OCI-LY1 (cell line): ENCODE results near the gene PUSL1.

Experiments used
- H2AFZ ChIP-seq: fragments of 200-600 bp; sonication (generic), shearing (Covaris generic); 2 replicates; pipeline ENCODE4 v1.6.0; 2014; ENCODE audit warnings: antibody characterized with exemption, mild to moderate bottlenecking, low read length
- H3F3A ChIP-seq: fragments of 200-600 bp; sonication (generic), shearing (Covaris generic); 2 replicates; pipeline ENCODE4 v1.6.0; 2014; ENCODE audit warnings: mild to moderate bottlenecking, antibody characterized with exemption, low read length, moderate library complexity; ENCODE audit not compliant: insufficient read depth
- H3K27ac ChIP-seq: fragments of 200-600 bp; sonication (generic); 2 replicates; pipeline ENCODE4 v1.5.1; 2014; ENCODE audit warnings: low read length, mixed run types, mild to moderate bottlenecking, low read depth; ENCODE audit not compliant: poor library complexity, severe bottlenecking
- H3K27me3 ChIP-seq: fragments of 200-600 bp; sonication (generic); 2 replicates; pipeline ENCODE4 v1.6.0; 2014; ENCODE audit warnings: antibody characterized with exemption, mild to moderate bottlenecking, low read length, moderate library complexity; ENCODE audit not compliant: insufficient read depth
- H3K36me3 ChIP-seq: fragments of 200-600 bp; sonication (generic); 2 replicates; pipeline ENCODE4 v1.6.1; 2014; ENCODE audit warnings: mild to moderate bottlenecking, antibody characterized with exemption, low read length, moderate library complexity, mixed read lengths; ENCODE audit not compliant: insufficient read depth
- H3K4me1 ChIP-seq: fragments of 200-600 bp; sonication (generic); 2 replicates; pipeline ENCODE4 v1.5.1; 2014; ENCODE audit warnings: mild to moderate bottlenecking, low read length, moderate library complexity; ENCODE audit not compliant: insufficient read depth, severe bottlenecking
- H3K4me2 ChIP-seq: fragments of 200-600 bp; sonication (generic), shearing (Covaris generic); 2 replicates; pipeline ENCODE4 v1.6.1; 2014; ENCODE audit warnings: low read length
- H3K4me3 ChIP-seq: fragments of 200-600 bp; sonication (generic); 2 replicates; pipeline ENCODE4 v1.5.1; 2014; ENCODE audit warnings: low read length, low read depth, mild to moderate bottlenecking, mixed read lengths; ENCODE audit not compliant: poor library complexity, severe bottlenecking
- H3K79me2 ChIP-seq: fragments of 200-600 bp; shearing (Covaris generic); 2 replicates; pipeline ENCODE4 v1.6.1; 2016; ENCODE audit warnings: mixed run types, low read length, mixed read lengths; ENCODE audit not compliant: insufficient read depth
- H3K9ac ChIP-seq: fragments of 200-600 bp; sonication (generic), shearing (Covaris generic); 2 replicates; pipeline ENCODE4 v1.6.1; 2014; ENCODE audit warnings: mild to moderate bottlenecking, low read length, mixed read lengths
- H3K9me2 ChIP-seq: fragments of 200-600 bp; sonication (generic), shearing (Covaris generic); 2 replicates; pipeline ENCODE4 v1.6.1; 2014; ENCODE audit warnings: low read depth, mild to moderate bottlenecking, low read length, mixed read lengths
- H3K9me3 ChIP-seq: fragments of 200-600 bp; shearing (Covaris generic); 2 replicates; pipeline ENCODE4 v1.6.1; 2014; ENCODE audit warnings: low read length, mixed read lengths
- H4K20me1 ChIP-seq: fragments of 200-600 bp; sonication (generic), shearing (Covaris generic); 2 replicates; pipeline ENCODE4 v1.6.0; 2016; ENCODE audit warnings: mild to moderate bottlenecking, low read length; ENCODE audit not compliant: insufficient read depth
- EZH2 ChIP-seq: fragments of 200-600 bp; sonication (generic), shearing (Covaris generic); IDR thresholded peaks from 2 replicates; pipeline ENCODE4 v1.8.0; 2017; ENCODE audit warnings: borderline replicate concordance, mixed run types, mild to moderate bottlenecking, antibody characterized with exemption, low read length, moderate library complexity, mixed read lengths
- TF ChIP-seq, protein P1 (sequence below): fragments of 200-600 bp; sonication (generic), shearing (Covaris generic); IDR thresholded peaks from 2 replicates; pipeline ENCODE4 v1.5.1; 2017; ENCODE audit warnings: mild to moderate bottlenecking, antibody characterized with exemption, low read length, moderate library complexity, mixed read lengths

PUSL1 gene

DNA sequence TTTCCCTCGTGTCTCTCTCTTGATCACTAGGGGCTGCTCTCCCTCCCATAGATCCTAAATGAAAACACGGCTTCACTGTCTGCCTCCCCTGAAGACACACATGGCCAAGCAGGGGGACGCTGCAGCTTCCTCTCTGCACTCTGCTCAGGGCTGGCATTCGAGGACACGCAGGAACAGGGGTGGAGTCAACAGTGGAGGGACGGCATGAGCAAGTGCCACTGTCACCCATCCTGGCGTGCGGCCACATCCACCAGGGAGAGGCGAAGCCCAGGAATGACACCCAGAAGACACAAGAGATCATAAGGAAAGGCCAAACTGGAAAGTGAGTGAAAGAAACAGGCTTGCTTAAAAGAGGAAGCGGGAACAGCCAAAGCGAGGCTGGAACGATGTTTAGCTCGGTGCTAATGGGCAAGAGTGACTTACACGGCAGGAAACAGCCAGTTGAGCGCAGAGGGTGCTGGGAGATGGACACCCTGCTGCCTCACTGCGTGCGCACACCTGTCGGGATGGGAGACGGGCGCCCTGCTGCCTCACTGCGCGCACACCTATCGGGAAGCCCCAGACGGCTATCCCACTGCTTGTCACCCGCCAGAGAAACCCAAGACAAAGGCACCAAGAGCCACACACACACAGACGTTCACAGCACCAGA lies 48.3 kb upstream of the PUSL1 start:
- no peaks in the 10 kb centered on the region for H3K9me3 ChIP-seq
- peaks cover 14% of the 10 kb centered on the region for H3K4me1 ChIP-seq
- TF ChIP-seq, protein P1, sequence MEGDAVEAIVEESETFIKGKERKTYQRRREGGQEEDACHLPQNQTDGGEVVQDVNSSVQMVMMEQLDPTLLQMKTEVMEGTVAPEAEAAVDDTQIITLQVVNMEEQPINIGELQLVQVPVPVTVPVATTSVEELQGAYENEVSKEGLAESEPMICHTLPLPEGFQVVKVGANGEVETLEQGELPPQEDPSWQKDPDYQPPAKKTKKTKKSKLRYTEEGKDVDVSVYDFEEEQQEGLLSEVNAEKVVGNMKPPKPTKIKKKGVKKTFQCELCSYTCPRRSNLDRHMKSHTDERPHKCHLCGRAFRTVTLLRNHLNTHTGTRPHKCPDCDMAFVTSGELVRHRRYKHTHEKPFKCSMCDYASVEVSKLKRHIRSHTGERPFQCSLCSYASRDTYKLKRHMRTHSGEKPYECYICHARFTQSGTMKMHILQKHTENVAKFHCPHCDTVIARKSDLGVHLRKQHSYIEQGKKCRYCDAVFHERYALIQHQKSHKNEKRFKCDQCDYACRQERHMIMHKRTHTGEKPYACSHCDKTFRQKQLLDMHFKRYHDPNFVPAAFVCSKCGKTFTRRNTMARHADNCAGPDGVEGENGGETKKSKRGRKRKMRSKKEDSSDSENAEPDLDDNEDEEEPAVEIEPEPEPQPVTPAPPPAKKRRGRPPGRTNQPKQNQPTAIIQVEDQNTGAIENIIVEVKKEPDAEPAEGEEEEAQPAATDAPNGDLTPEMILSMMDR: no peak
- no peak for TF ChIP-seq EZH2
- H3K9me2 ChIP-seq: no peaks in the 10 kb centered on the region
- peak overlapping the region; percentile 9; the same call in 1 of the 2 replicates for H3K9ac ChIP-seq
- H3F3A ChIP-seq: no peaks in the 10 kb centered on the region
- H3K27ac ChIP-seq: peak overlapping the region; percentile 70
- H3K4me3 ChIP-seq: no peak overlapping the region
- H3K27me3 ChIP-seq: no peaks in the 10 kb centered on the region
- peak overlapping the region; percentile 2; the same call in 1 of the 2 replicates for H3K4me2 ChIP-seq
- no peak overlapping the region for H2AFZ ChIP-seq
- H3K79me2 ChIP-seq: no peaks in the 10 kb centered on the region
- no peaks in the 10 kb centered on the region for H4K20me1 ChIP-seq
- H3K36me3 ChIP-seq: peaks cover 60% of the 10 kb centered on the region

DNA sequence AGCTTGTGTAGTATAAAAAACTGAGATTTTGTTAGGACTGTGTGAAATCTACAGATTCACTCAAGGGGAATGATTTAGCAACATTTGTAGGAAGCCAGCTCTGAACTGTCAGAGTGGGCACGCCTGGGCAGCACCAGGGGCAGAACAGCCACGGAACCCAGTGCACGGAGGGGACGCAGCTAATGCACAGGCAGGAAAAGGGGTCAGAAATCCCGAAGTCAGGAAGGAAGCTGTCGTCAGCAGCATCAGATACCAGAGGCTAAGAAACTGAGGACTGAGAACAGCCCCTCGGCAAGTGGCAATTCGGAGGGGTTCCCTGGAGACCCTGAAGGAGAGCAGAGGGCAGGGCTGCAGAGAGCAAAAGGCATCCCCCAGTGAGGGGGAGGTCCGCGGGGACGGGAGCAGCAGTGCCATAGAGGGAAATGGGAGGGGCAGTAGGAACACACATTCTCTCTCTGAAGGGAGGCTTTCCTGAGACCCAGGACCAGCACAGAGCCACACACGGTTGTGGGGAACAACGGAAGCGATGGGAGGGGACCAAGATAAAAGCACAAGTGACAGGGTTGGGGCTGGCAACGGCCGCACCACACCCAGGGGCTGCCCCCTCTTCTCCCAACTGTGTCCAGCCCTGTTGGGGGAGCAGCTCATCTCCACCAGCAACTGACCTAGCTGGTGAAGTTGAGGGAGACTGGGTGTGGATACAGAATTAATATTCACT lies 47.4 kb upstream of the PUSL1 start:
- H3K79me2 ChIP-seq: no peaks in the 10 kb centered on the region
- H4K20me1 ChIP-seq: no peaks in the 10 kb centered on the region
- no peaks in the 10 kb centered on the region for H3F3A ChIP-seq
- no peaks in the 10 kb centered on the region for H3K27me3 ChIP-seq
- H3K9me3 ChIP-seq: no peaks in the 10 kb centered on the region
- peak overlapping the region; percentile 70 for H3K27ac ChIP-seq
- H3K9me2 ChIP-seq: no peaks in the 10 kb centered on the region
- TF ChIP-seq, protein P1: no peak
- TF ChIP-seq EZH2: no peak
- no peak overlapping the region for H2AFZ ChIP-seq
- H3K4me2 ChIP-seq: peak overlapping the region; percentile 2; the same call in 1 of the 2 replicates
- H3K4me3 ChIP-seq: no peak overlapping the region
- peak overlapping the region; percentile 9; the same call in 1 of the 2 replicates for H3K9ac ChIP-seq
- H3K36me3 ChIP-seq: peaks cover 59% of the 10 kb centered on the region
- H3K4me1 ChIP-seq: peaks cover 14% of the 10 kb centered on the region

DNA sequence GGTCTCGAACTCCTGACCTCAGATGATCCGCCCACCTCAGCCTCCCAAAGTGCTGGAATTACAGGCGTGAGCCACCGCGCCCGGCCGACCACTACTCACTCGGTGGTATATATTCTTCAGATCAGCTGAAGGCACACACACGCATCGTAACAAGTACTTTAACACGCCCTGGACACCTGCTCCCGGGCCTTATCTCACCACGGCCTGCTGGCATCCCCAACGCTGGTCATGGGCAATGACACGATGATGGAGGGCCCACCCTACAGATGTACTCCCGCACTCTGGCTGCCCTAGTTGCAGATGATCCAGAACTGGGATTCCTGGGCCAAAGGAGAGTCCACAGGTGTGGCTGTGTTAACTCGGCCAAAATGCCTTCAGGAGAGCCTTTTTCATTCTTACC lies 46.3 kb upstream of the PUSL1 start:
- TF ChIP-seq EZH2: no peak
- TF ChIP-seq, protein P1: no peak
- Histone ChIP-seq H4K20me1 (no peaks in the 10 kb centered on the region), H3K9ac (no peak overlapping the region), H3K27me3 (no peaks in the 10 kb centered on the region), H2AFZ (no peak overlapping the region), H3K4me2 (no peak overlapping the region), H3F3A (no peaks in the 10 kb centered on the region), H3K36me3 (peaks cover 53% of the 10 kb centered on the region), H3K79me2 (no peaks in the 10 kb centered on the region), H3K9me2 (no peaks in the 10 kb centered on the region), H3K9me3 (no peaks in the 10 kb centered on the region), H3K4me3 (no peak overlapping the region), H3K4me1 (peaks cover 14% of the 10 kb centered on the region), H3K27ac (no peak overlapping the region)
